ENCODE data around the gene DEPDC4. TPM values are rescaled to one million over a fixed set of nuclear protein-coding genes. Genes with fewer than 3 reads are reported as not detected.
"Not testable (repeated sequence)": the region's sequence is repeated elsewhere in the genome, so short reads cannot be mapped to it uniquely, and the experiment has no call there.

DEPDC4 gene
- polyA plus RNA-seq, 1 donor from 2014 or later: 1.2 TPM

DNA sequence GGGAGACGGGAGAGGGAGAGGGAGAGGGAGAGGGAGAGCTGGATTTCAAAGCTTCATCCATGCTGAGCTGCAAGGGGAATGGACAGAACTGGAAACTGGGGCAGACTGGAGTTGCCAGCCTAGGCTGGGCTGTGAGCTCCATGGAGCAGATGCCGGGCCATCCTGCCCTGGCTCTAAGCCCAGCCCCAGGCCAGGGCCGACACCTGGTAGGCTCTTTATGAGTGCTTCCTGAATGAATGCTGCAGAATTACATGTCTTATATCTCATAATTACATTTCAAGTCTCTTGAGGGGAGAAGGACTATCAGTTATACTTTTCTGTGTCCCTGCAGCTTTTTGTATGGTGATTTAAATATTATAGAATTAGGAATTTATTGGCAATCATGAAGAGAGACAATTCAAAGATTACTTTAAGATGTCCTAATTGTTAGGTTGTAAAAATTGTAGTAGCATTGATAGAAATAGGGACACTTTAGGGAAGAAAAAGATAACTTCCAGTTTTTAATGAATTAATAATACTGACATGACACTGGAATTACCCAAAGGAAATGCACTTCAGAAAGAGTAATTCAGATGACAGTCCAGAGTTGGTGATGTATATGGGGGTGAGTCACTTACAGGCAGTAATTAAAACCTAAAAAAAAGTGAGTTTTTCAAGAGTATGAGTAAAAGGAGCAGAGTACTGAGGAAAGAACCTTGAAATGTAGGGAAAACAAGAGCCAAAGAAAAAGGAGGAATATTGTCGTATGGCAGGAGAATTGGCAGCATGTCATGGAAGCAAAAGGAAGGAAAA is 29.1 kb upstream of the DEPDC4 start:
- Histone ChIP-seq H3K36me3 (ENCODE audit: insufficient read depth, low read length) (peaks cover 12% of the 10 kb centered on the region), H3K27ac (ENCODE audit: low read length) (no peak overlapping the region), H2AFZ (ENCODE audit: low read depth, low read length) (no peak overlapping the region), H3K79me2 (replicated peaks; ENCODE audit: insufficient read depth, low read length) (no peaks in the 10 kb centered on the region), H3K9me2 (ENCODE audit: insufficient read depth, low read length) (no peaks in the 10 kb centered on the region), H3K9ac (ENCODE audit: low read length) (no peak overlapping the region), H3K27me3 (ENCODE audit: insufficient read depth, low read depth, low read length) (no peaks in the 10 kb centered on the region), H3K4me3 (ENCODE audit: low read length) (no peak overlapping the region), H3F3A (ENCODE audit: insufficient read depth, low read length, poor library complexity, severe bottlenecking) (no peaks in the 10 kb centered on the region), H3K9me3 (ENCODE audit: low read length) (no peaks in the 10 kb centered on the region), H4K20me1 (ENCODE audit: insufficient read depth) (no peaks in the 10 kb centered on the region), H3K4me2 (ENCODE audit: low read length) (no peak overlapping the region)
- TF ChIP-seq TAF1 (IDR thresholded peaks at IDR 0.05; ENCODE audit: low read depth) (no peak), EP300 (conservative IDR thresholded peaks at IDR 0.05; ENCODE audit: poor library complexity, severe bottlenecking) (no peak), SMC3 (conservative IDR thresholded peaks at IDR 0.05; ENCODE audit: poor library complexity) (no peak), EZH2 (IDR thresholded peaks at IDR 0.05; ENCODE audit: borderline replicate concordance, insufficient read depth, low read length, poor library complexity, severe bottlenecking) (no peak), RAD21 (conservative IDR thresholded peaks at IDR 0.05) (no peak)
- TF ChIP-seq, protein P1, sequence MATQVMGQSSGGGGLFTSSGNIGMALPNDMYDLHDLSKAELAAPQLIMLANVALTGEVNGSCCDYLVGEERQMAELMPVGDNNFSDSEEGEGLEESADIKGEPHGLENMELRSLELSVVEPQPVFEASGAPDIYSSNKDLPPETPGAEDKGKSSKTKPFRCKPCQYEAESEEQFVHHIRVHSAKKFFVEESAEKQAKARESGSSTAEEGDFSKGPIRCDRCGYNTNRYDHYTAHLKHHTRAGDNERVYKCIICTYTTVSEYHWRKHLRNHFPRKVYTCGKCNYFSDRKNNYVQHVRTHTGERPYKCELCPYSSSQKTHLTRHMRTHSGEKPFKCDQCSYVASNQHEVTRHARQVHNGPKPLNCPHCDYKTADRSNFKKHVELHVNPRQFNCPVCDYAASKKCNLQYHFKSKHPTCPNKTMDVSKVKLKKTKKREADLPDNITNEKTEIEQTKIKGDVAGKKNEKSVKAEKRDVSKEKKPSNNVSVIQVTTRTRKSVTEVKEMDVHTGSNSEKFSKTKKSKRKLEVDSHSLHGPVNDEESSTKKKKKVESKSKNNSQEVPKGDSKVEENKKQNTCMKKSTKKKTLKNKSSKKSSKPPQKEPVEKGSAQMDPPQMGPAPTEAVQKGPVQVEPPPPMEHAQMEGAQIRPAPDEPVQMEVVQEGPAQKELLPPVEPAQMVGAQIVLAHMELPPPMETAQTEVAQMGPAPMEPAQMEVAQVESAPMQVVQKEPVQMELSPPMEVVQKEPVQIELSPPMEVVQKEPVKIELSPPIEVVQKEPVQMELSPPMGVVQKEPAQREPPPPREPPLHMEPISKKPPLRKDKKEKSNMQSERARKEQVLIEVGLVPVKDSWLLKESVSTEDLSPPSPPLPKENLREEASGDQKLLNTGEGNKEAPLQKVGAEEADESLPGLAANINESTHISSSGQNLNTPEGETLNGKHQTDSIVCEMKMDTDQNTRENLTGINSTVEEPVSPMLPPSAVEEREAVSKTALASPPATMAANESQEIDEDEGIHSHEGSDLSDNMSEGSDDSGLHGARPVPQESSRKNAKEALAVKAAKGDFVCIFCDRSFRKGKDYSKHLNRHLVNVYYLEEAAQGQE (IDR thresholded peaks at IDR 0.05; ENCODE audit: borderline replicate concordance): no peak

DNA sequence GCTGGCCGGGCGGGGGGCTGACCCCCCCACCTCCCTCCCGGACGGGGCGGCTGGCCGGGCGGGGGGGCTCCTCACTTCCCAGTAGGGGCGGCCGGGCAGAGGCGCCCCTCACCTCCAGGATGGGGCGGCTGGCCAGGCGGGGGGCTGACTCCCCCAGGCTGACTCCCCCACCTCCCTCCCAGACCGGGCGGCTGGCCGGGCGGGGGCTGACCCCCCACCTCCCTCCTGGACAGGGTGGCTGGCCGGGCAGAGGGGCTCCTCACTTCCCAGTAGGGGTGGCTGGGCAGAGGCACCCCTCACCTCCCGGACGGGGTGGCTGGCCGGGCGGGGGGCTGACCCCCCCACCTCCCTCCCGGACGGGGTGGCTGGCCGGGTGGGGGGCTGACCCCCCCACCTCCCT is 27.5 kb upstream of the DEPDC4 start:
- not testable (repeated sequence) for H3K27me3 ChIP-seq (ENCODE audit: insufficient read depth, low read depth, low read length); H3K36me3 ChIP-seq (ENCODE audit: insufficient read depth, low read length); H3F3A ChIP-seq (ENCODE audit: insufficient read depth, low read length, poor library complexity, severe bottlenecking); H3K4me3 ChIP-seq (ENCODE audit: low read length); H3K79me2 ChIP-seq (replicated peaks; ENCODE audit: insufficient read depth, low read length); H3K27ac ChIP-seq (ENCODE audit: low read length); H3K4me2 ChIP-seq (ENCODE audit: low read length); H3K9me3 ChIP-seq (ENCODE audit: low read length); H2AFZ ChIP-seq (ENCODE audit: low read depth, low read length); H3K9me2 ChIP-seq (ENCODE audit: insufficient read depth, low read length); H3K9ac ChIP-seq (ENCODE audit: low read length); H4K20me1 ChIP-seq (ENCODE audit: insufficient read depth)

DNA sequence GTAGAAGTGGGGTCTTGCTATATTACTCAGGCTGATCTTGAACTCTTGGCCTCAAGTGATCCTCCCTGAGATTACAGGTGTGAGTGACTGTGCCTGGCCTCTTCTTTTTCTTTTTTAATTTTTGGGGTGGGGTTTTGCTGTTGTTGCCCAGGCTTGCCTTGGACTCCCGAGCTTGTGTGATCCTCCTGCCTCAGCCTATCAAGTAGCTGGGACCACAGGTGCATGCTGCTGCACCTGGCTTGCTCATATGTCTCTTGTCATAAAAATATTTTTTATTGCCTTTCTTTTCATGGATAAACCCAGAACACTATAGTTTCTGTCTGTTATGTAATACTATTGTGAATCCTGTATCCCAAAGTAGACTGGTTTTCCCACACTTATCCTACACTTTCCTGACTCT is 26.1 kb upstream of the DEPDC4 start:
- H3K27me3 ChIP-seq (ENCODE audit: insufficient read depth, low read depth, low read length): no peaks in the 10 kb centered on the region
- H3K4me3 ChIP-seq (ENCODE audit: low read length): no peak overlapping the region
- no peak overlapping the region for H3K4me2 ChIP-seq (ENCODE audit: low read length)
- no peak overlapping the region for H3K27ac ChIP-seq (ENCODE audit: low read length)
- H3F3A ChIP-seq (ENCODE audit: insufficient read depth, low read length, poor library complexity, severe bottlenecking): no peaks in the 10 kb centered on the region
- H3K9me2 ChIP-seq (ENCODE audit: insufficient read depth, low read length): no peaks in the 10 kb centered on the region
- no peak overlapping the region for H2AFZ ChIP-seq (ENCODE audit: low read depth, low read length)
- H3K79me2 ChIP-seq (replicated peaks; ENCODE audit: insufficient read depth, low read length): peaks cover 7% of the 10 kb centered on the region
- H3K9me3 ChIP-seq (ENCODE audit: low read length): no peaks in the 10 kb centered on the region
- peaks cover 4% of the 10 kb centered on the region for H3K36me3 ChIP-seq (ENCODE audit: insufficient read depth, low read length)
- H4K20me1 ChIP-seq (ENCODE audit: insufficient read depth): no peaks in the 10 kb centered on the region
- no peak for TF ChIP-seq POLR2AphosphoS5 (IDR thresholded peaks at IDR 0.05)
- TF ChIP-seq SMC3 (conservative IDR thresholded peaks at IDR 0.05; ENCODE audit: poor library complexity): no peak
- TF ChIP-seq, protein P1 (IDR thresholded peaks at IDR 0.05; ENCODE audit: borderline replicate concordance): no peak
- H3K9ac ChIP-seq (ENCODE audit: low read length): no peak overlapping the region

All from neural cell (in vitro differentiated cells).